ENCODE results near the gene BBS5.

DNA sequence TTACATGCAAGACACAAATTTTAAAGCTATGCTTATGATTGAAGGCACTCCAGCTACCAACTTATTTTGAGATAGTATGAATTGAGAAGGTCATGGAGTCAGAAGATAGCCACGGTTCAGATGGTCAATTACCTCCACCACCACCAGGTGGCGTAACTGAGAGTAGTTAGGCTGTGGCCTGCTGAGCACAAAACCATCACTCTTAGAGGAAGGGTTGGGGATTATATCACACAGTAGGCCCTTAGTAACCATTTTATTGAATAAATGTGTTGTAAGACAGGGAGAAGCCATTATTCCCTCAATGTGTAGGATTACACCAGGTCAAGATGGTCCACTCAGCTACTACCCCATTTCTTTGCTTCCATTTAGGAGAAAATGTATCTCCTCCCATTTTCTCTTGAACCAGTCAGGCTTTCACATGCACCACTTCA, 49.0 kb downstream of the BBS5 start:
- no peak for TF ChIP-seq POLR2AphosphoS5 (IDR thresholded peaks at IDR 0.05)
- peak; percentile 64 to 86 (median 74) for TF ChIP-seq CTCF (IDR thresholded peaks at IDR 0.05)
- no peak for TF ChIP-seq POLR2A (IDR thresholded peaks at IDR 0.05)

Data from prostate gland (tissue), 2 donors.